GOT3 (cell line): ENCODE results near the gene ZNF768.
"Not testable (repeated sequence)": the region's sequence is repeated elsewhere in the genome, so short reads cannot be mapped to it uniquely, and the experiment has no call there.

Experiments used
- DNase-seq: peaks from one replicate; lab custom pipeline; 2025; ENCODE audit warnings: mixed read lengths; lab: John Stamatoyannopoulos, UW

ZNF768 gene

GRCh38 chr16:30533146-30533522 is 6.8 kb upstream of the ZNF768 start:
- no peak for DNase-seq

GRCh38 chr16:30532285-30533145 is 6.1 kb upstream of the ZNF768 start:
- no peak for DNase-seq

GRCh38 chr16:30530163-30531037 is 4.0 kb upstream of the ZNF768 start:
- DNase-seq: no peak

- DNase-seq: no peak
Measured at GRCh38 chr16:30528799-30529457, 2.6 kb upstream of the ZNF768 start.

- no peak for DNase-seq
Measured at GRCh38 chr16:30527635-30528178, 1.3 kb upstream of the ZNF768 start.

- peak; percentile 94 for DNase-seq
Measured at GRCh38 chr16:30526823-30527634, 663 bp upstream of the ZNF768 start.

- no peak for DNase-seq
Measured at GRCh38 chr16:30525844-30526136, 576 bp downstream of the ZNF768 start.

GRCh38 chr16:30524575-30525568 is 1.5 kb downstream of the ZNF768 start:
- DNase-seq: no peak

GRCh38 chr16:30523768-30524574 is 2.4 kb downstream of the ZNF768 start:
- no peak for DNase-seq

- DNase-seq: not testable (repeated sequence)
Measured at GRCh38 chr16:30522702-30523463, 3.5 kb downstream of the ZNF768 start.

- no peak for DNase-seq
Measured at GRCh38 chr16:30521873-30522641, 4.3 kb downstream of the ZNF768 start.

- DNase-seq: no peak
Measured at GRCh38 chr16:30521476-30521872, 4.9 kb downstream of the ZNF768 start.

GRCh38 chr16:30519120-30520049 is 7.0 kb downstream of the ZNF768 start:
- no peak for DNase-seq

- no peak for DNase-seq
Measured at GRCh38 chr16:30518552-30518951, 7.8 kb downstream of the ZNF768 start.

- no peak for DNase-seq
Measured at GRCh38 chr16:30515275-30515674, 11.1 kb downstream of the ZNF768 start.

GRCh38 chr16:30511509-30511908 is 14.9 kb downstream of the ZNF768 start:
- DNase-seq: no peak
